ENCODE results near the gene PODXL2. TPM values are rescaled to one million over a fixed set of nuclear protein-coding genes. Genes with fewer than 3 reads are reported as not detected.

PODXL2 gene
- total RNA-seq, 4 donors from 2014 or later: 3.2 to 8.8 (median 3.7) TPM

DNA sequence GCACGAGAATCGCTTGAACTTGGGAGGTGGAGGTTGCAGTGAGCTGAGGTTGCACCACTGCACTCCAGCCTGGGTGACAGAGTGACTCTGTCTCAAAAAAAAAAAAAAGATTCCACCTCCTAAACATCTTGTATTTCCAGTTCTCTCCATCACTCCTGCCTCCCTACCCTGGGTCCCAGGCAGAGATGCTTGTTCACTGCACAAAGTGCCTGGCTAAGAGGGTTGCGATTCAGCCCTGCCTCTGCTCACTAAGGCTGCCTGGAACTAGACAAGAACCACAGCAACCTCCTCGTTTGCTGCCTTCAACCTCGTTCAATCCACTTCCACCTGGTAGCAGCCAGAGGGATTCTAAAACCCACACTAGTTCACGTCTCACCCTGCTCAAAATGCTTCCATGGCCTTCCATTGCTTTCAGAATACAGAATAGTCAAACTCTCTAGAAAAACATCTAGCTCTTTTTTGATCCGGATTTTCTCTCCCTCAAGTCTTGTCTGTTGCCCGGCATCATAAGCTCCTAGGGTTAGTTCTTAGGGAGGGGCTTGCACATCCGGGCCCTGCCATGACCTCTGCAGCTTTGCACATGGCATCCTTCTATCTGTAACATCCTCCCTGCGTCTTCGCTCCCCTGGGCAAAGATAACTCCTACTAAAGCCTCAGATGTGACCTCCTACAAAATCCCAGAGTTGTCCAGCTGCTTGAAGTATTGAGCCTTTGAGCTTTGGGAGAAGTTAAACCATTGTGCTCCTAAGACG is 31.8 kb upstream of the PODXL2 start:
- TF ChIP-seq, protein P1, sequence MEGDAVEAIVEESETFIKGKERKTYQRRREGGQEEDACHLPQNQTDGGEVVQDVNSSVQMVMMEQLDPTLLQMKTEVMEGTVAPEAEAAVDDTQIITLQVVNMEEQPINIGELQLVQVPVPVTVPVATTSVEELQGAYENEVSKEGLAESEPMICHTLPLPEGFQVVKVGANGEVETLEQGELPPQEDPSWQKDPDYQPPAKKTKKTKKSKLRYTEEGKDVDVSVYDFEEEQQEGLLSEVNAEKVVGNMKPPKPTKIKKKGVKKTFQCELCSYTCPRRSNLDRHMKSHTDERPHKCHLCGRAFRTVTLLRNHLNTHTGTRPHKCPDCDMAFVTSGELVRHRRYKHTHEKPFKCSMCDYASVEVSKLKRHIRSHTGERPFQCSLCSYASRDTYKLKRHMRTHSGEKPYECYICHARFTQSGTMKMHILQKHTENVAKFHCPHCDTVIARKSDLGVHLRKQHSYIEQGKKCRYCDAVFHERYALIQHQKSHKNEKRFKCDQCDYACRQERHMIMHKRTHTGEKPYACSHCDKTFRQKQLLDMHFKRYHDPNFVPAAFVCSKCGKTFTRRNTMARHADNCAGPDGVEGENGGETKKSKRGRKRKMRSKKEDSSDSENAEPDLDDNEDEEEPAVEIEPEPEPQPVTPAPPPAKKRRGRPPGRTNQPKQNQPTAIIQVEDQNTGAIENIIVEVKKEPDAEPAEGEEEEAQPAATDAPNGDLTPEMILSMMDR (IDR thresholded peaks at IDR 0.05; ENCODE audit: low read depth): no peak

DNA sequence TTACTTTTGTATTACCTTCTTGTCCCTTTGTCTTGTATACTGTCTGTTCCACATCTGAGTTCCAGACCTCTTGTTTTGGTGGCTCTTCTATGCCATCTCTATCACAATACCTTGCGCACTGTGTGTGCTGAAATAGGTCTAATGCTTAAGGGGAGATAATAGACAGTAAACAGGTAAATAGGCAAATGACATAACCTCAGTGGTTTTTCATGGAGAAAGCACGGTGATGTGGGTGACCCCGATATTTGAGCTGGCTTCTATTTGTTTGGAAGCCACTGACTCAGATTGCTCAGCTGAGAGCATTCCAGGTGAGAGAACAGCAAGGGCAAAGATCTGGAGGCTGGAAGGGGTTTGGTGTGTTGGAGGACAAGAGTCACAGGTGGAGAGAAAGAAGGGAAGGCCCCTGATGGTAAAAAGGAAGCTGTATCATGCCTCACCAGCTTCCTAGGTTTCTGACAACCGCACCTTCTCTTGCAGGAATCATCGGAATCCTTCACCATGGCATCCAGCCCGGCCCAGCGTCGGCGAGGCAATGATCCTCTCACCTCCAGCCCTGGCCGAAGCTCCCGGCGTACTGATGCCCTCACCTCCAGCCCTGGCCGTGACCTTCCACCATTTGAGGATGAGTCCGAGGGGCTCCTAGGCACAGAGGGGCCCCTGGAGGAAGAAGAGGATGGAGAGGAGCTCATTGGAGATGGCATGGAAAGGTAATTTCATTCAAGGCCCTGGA is 30.0 kb upstream of the PODXL2 start:
- TF ChIP-seq, protein P1 (IDR thresholded peaks at IDR 0.05; ENCODE audit: low read depth): no peak

DNA sequence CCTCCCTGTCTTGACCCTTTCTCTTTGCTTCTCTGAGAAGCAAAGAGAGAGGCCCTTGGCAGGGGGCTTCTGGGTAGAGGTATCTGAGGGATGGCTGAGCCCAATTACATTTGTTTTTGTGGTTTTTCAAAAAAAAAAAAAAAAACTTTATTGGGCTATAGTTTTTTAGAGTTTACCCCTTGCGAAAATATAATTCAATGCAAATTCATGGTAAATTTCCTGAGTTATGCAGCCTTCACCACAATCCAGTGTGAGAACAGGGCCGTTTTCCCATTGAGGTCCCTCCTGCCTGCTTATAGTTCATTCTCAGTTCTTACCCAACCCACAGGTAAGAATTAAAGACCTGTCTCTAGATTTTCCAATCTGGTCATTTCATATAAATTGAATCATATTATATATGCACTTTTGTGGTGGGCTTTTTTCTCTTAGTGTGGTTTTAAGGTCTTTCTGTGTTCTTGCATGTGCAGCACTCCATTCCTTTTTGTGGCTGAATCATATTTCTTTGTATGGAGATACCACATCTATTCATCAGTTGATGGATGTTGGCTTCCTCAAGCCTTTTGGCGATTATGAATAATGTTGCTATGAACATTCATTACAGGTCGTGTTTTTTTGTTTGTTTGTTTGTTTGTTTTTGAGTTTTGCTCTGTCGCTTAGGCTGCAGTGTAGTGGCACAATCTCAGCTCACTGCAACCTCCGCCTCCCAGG is 28.1 kb upstream of the PODXL2 start:
- TF ChIP-seq, protein P1 (IDR thresholded peaks at IDR 0.05; ENCODE audit: low read depth): no peak

DNA sequence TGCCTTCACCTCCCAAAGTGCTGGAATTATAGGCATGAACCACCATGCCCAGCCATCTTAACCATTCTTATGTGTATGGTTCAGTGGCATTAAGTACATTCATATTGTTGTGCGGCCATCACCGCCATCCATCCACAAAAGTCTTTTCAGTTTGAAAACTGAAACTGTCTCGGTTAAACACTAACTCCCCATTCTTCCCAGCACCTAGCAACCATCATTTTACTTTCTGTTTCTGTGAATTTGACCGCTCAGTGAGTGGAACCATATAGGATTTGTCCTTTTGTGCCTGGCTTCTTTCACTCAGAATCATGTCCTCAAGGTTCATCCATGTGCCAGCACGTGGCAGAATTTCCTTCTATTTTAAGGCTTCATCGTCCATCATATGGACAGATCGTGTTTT is 24.9 kb upstream of the PODXL2 start:
- TF ChIP-seq, protein P1 (IDR thresholded peaks at IDR 0.05; ENCODE audit: low read depth): no peak

DNA sequence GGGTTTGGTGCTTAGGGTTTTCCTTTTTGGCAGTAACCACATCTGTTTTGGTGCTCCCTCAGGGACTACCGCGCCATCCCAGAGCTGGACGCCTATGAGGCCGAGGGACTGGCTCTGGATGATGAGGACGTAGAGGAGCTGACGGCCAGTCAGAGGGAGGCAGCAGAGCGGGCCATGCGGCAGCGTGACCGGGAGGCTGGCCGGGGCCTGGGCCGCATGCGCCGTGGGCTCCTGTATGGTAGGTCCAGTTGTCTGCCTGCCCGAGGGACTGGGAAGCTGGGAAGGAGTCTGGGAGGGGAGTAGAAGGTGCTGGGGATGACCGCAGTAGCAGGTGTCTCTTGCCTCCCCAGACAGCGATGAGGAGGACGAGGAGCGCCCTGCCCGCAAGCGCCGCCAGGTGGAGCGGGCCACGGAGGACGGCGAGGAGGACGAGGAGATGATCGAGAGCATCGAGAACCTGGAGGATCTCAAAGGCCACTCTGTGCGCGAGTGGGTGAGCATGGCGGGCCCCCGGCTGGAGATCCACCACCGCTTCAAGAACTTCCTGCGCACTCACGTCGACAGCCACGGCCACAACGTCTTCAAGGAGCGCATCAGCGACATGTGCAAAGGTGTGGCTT is 24.3 kb upstream of the PODXL2 start:
- TF ChIP-seq, protein P1 (IDR thresholded peaks at IDR 0.05; ENCODE audit: low read depth): no peak

DNA sequence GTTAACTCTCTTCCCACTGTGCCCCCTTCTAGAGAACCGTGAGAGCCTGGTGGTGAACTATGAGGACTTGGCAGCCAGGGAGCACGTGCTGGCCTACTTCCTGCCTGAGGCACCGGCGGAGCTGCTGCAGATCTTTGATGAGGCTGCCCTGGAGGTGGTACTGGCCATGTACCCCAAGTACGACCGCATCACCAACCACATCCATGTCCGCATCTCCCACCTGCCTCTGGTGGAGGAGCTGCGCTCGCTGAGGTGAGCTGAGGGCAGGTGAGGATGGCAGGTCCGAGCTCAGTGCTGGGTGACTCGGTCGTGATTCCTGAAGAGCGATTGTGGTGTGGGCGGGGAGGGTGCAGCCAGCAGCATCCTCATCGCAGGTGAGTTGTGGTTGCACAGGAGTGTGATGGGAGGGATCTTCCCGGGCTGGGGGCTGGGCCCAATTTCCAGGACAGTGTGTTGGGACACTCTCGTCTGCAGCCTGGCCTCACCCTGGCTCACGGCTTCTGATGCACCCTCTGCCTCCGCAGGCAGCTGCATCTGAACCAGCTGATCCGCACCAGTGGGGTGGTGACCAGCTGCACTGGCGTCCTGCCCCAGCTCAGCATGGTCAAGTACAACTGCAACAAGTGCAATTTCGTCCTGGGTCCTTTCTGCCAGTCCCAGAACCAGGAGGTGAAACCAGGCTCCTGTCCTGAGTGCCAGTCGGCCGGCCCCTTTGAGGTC is 22.7 kb upstream of the PODXL2 start:
- TF ChIP-seq, protein P1 (IDR thresholded peaks at IDR 0.05; ENCODE audit: low read depth): no peak
